Pancreas (tissue), 10 donors: ENCODE measurements around the gene SERPIND1. TPM values are rescaled to one million over a fixed set of nuclear protein-coding genes. Genes with fewer than 3 reads are reported as not detected.

Experiments used
- ATAC-seq, 4 donors: fragments of 200-7000 bp; cut with Tn5 transposase; one replicate each; pipeline versions ENCODE4 v1.8.0 to v1.9.1; 2020; ENCODE audit warnings: mild to moderate bottlenecking in 4 of 4, moderate library complexity in 4 of 4
- DNase-seq, 6 donors: peaks; one replicate each; pipeline ENCODE4 v3.0.0-alpha.2; 2020
- FAIRE-seq: peaks from 2 replicates; lab custom pipeline; 2012; peaks lifted over from hg19 to GRCh38; lab: Jason Lieb, UNC
- H3K27ac ChIP-seq, 4 donors: fragments of 200-600 bp; sonication (generic); 1 replicate in 3 of 4; 2 replicates in 1 of 4; pipeline versions ENCODE4 v1.5.0 to v1.8.0; 2020
- H3K27me3 ChIP-seq, 4 donors: fragments of 200-600 bp; one replicate each; pipeline ENCODE4 v1.8.0; 2021
- H3K36me3 ChIP-seq, 3 donors: fragments of 200-600 bp; sonication (generic) in 1 of 3; one replicate each; pipeline versions ENCODE4 v1.5.0 to v1.8.0; 2020 to 2021
- H3K4me1 ChIP-seq, 3 donors: fragments of 200-600 bp; one replicate each; pipeline ENCODE4 v1.8.0; 2021
- H3K4me3 ChIP-seq, 4 donors: fragments of 200-600 bp; sonication (generic) in 2 of 4; one replicate each; pipeline versions ENCODE4 v1.5.0 to v1.8.0; 2020 to 2021
- H3K9me3 ChIP-seq, 4 donors: fragments of 200-600 bp; one replicate each; pipeline ENCODE4 v1.8.0; 2021
- WGBS, 2 donors: extraction: QIAGEN DNeasy Blood & Tissue Kit; methylation state at CpG; one replicate each; pipeline ENCODE4 v1.1.7; 2013; 5-methylcytosine and 5-hydroxymethylcytosine counted together
- intact Hi-C, 3 donors: fragments of 100-400 bp; cut with DNase I; formaldehyde crosslinking; loops; one replicate each; pipeline versions ENCODE4 v1.11.1 to v1.14.2; 2022
- polyA plus RNA-seq, 2 donors: library from polyadenylated mRNA; stranded (reverse); fragments of 200-250 nt; gene quantifications; one replicate each; pipeline ENCODE4 v1.2.3, GENCODE V29; 2013
- total RNA-seq, 6 donors: library from RNA; stranded (reverse); fragmentation: NEBNext Ultra II Directional in 4 of 6; extraction: Animal tissue kit (Norgen Biotek cat#: 25700) in 4 of 6; gene quantifications; one replicate each; pipeline versions ENCODE4 v1.2.1 to v1.2.4, GENCODE V29; 2021 to 2023
- TF ChIP-seq, protein P1 (sequence below), 4 donors: fragments of 200-600 bp; sonication (generic) in 3 of 4; IDR thresholded peaks; one replicate each; pipeline versions ENCODE4 v1.5.0 to v1.8.0; 2021; ENCODE audit warnings: antibody characterized with exemption in 4 of 4
- donor health status: healthy with polysubstance abuse.
- donor health status: DM: no; HTN: no; CAD: no; lungs with moderate emphysema.
- donor health status: DM: no; HTN: no; CAD: no.
- donor health status: control.
- donor health status: control.
- donor health status: Bipolar disorder and iron deficiency.
- donor health status: DM: yes; HTN: yes; CAD: no.
- donor health status: DM: no; HTN: no; CAD: no.
- donor health status: DM: no; HTN: no; CAD: no.
- donor health status: DM: yes; HTN: yes; CAD: no.

SERPIND1 gene
- total and polyA plus RNA-seq, 8 donors, result 0.09 to 0.35 (median 0.21) TPM; not detected in 1

DNA sequence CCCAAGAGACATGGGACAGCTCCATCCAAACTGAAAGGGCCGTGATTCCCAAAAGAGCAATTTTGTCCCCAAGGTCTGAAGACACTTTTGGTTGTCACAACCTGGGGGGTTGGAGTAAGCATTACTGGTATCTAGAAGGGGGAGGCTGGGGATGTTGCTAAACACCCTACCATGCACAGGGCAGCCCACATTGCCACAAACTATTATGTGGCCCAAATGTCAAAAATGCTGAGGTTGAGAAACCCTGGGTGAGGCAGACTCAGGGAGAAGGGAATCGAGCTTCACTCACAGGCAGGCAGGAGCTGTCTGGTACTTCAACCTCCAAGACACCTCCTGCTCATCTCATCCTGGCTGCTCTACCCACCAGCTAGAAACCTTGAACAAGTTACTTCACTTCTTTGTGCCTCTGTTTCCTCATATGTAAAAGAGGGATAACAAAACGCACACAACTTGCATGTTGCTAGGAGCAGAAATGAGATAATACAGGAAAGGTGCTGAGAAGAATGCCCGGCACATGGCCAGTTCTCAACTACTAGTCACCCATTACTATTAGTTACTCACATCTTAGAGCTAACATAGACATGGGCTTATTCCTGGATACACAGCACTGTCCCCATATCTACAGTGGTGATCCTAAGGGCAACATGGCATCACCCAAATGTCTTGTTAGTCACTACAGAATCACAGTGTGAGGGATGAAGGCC is 8.8 kb downstream of the SERPIND1 start:
- Histone ChIP-seq H3K9me3 (no peaks in the 10 kb centered on the region), H3K4me3 (no peak overlapping the region), H3K27me3 (no peaks in the 10 kb centered on the region), H3K4me1 (peaks cover 5 to 16% (median 11%) of the 10 kb centered on the region in 3 donors), H3K27ac (no peak overlapping the region), H3K36me3 (no peaks in the 10 kb centered on the region)
- ATAC-seq, result no peak
- TF ChIP-seq, protein P1, sequence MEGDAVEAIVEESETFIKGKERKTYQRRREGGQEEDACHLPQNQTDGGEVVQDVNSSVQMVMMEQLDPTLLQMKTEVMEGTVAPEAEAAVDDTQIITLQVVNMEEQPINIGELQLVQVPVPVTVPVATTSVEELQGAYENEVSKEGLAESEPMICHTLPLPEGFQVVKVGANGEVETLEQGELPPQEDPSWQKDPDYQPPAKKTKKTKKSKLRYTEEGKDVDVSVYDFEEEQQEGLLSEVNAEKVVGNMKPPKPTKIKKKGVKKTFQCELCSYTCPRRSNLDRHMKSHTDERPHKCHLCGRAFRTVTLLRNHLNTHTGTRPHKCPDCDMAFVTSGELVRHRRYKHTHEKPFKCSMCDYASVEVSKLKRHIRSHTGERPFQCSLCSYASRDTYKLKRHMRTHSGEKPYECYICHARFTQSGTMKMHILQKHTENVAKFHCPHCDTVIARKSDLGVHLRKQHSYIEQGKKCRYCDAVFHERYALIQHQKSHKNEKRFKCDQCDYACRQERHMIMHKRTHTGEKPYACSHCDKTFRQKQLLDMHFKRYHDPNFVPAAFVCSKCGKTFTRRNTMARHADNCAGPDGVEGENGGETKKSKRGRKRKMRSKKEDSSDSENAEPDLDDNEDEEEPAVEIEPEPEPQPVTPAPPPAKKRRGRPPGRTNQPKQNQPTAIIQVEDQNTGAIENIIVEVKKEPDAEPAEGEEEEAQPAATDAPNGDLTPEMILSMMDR (IDR thresholded peaks at IDR 0.05), result no peak
- intact Hi-C loops, result no loop called here
- WGBS, 2 donors, result 92 to 97% methylated on average over 4 of the region's 4 CpGs
- FAIRE-seq, result no peak
- DNase-seq, result no peak

DNA sequence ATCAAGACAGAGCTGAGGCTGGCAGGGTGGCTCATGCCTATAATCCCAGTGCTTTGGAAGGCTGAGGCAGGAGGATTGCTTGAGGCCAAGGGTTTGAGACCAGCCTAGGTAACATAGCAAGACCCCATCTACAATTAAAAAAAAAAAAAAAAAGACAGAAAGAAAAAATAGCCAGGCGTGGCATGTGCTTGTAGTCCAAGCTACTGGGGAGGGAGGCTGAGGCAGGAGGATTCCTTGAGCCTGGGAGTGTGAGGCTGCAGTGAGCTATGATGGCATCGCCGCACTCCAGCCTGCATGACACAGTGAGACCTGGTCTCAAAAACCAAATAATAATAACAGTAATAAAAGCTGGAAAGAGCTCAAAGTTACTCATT is 9.4 kb downstream of the SERPIND1 start:
- Histone ChIP-seq H3K27ac (no peak overlapping the region), H3K4me1 (peaks cover 5 to 10% (median 7%) of the 10 kb centered on the region in 3 donors), H3K36me3 (peaks cover 0 to 5% (median 0%) of the 10 kb centered on the region in 3 donors), H3K27me3 (no peaks in the 10 kb centered on the region), H3K9me3 (no peaks in the 10 kb centered on the region), H3K4me3 (no peak overlapping the region)
- WGBS, 2 donors, result 97 to 98% methylated on average over 3 of the region's 3 CpGs
- ATAC-seq, result no peak
- no peak for FAIRE-seq
- TF ChIP-seq, protein P1 (IDR thresholded peaks at IDR 0.05), result no peak
- intact Hi-C loops, result no loop called here
- no peak for DNase-seq

- DNase-seq, result peak in 1 of 6 donors; percentile 25
- FAIRE-seq, result no peak
- peaks cover 0 to 8% (median 0%) of the 10 kb centered on the region in 3 donors for H3K36me3 ChIP-seq
- TF ChIP-seq, protein P1 (IDR thresholded peaks at IDR 0.05), result peak; percentile 41 to 61 (median 59)
- no peak overlapping the region for H3K27ac ChIP-seq
- H3K4me1 ChIP-seq, result peaks cover 5 to 9% (median 7%) of the 10 kb centered on the region in 3 donors
- no peaks in the 10 kb centered on the region for H3K27me3 ChIP-seq
- intact Hi-C loops, result no loop called here
- no peaks in the 10 kb centered on the region for H3K9me3 ChIP-seq
- WGBS, 2 donors, result 79 to 84% methylated on average over 14 of the region's 14 CpGs
- ATAC-seq, result peak in 3 of 4 donors; percentile 48 to 71 (median 56)
- H3K4me3 ChIP-seq, result no peak overlapping the region
These were observed 10.2 kb downstream of the SERPIND1 start for GRCh38 chr22:20783844-20784723.

DNA sequence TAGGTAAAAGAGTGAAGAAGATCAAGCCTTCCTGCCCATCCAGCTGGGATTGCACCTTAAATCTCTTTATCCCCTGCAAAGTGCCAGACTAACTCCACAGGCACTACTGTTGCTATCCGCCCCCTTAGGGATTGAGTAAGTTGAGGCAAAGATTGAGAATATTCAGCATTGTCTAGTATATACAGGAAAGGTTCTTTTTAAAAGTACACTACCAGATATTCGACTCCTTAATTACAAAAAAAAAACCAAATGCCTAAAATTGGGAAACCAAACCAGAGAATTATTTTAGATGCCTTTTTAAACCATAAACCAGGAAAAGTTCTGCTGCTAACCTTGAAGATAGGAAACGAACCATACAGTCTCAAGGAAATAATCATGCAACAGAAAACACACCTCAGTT is 11.5 kb downstream of the SERPIND1 start:
- H3K36me3 ChIP-seq, result peaks cover 0 to 8% (median 0%) of the 10 kb centered on the region in 3 donors
- FAIRE-seq, result no peak
- DNase-seq, result no peak

More for the DNA sequence above, 11.5 kb downstream of the SERPIND1 start:
- no peak for ATAC-seq
- no peak overlapping the region for H3K27ac ChIP-seq
- no peaks in the 10 kb centered on the region for H3K9me3 ChIP-seq
- no peaks in the 10 kb centered on the region for H3K27me3 ChIP-seq
- H3K4me1 ChIP-seq, result peaks cover 5 to 9% (median 7%) of the 10 kb centered on the region in 3 donors
- no peak overlapping the region for H3K4me3 ChIP-seq
- WGBS, 2 donors, result 76 to 83% methylated on average over 3 of the region's 3 CpGs
- intact Hi-C loops, result no loop called here
- TF ChIP-seq, protein P1 (IDR thresholded peaks at IDR 0.05), result no peak
